ENCODE data around the gene CLECL1. TPM values are rescaled to one million over a fixed set of nuclear protein-coding genes. Genes with fewer than 3 reads are reported as not detected.

CLECL1 gene
- total RNA-seq = not detected

DNA sequence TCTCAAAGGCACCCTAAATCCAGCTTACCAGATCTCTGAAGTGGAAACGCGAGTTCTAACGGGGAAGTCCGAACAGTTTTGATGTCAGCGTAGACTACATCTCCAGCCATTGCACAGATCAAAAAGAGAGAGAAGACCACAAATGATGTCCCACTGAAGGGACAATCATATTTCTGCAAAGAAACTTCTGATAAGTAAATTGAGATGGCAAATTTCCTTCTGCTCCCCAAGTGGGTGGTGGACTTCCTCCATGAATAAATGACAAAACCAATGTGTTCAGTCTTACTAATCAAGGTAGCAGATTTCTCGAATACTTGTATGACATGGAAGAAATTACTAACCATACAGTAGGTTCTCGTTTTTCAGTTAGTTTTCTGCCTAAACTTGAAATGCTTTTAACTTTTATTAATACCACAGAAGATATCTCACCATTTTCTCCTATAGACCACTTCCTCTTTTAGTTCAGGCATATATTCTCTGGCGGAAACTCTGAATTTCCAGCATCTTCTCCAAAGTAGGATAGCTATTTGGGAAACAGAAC lies at the start of gene CLECL1:
CLECL1 (minus strand) TSS at position 177 of the 541 bp plus-strand sequence.
- Histone ChIP-seq H3K9me3 (no peaks in the 10 kb centered on the region), H3K4me3 (no peak within 1 kb of the TSS), H3K36me3 (no peaks in the 10 kb centered on the region), H3K27ac (no peak within 1 kb of the TSS), H3K27me3 (no peaks in the 10 kb centered on the region), H3K4me1 (no peaks in the 10 kb centered on the region)
- no peak for DNase-seq (ENCODE audit: low spot score in 2 of 2)
- TF ChIP-seq, protein P1, sequence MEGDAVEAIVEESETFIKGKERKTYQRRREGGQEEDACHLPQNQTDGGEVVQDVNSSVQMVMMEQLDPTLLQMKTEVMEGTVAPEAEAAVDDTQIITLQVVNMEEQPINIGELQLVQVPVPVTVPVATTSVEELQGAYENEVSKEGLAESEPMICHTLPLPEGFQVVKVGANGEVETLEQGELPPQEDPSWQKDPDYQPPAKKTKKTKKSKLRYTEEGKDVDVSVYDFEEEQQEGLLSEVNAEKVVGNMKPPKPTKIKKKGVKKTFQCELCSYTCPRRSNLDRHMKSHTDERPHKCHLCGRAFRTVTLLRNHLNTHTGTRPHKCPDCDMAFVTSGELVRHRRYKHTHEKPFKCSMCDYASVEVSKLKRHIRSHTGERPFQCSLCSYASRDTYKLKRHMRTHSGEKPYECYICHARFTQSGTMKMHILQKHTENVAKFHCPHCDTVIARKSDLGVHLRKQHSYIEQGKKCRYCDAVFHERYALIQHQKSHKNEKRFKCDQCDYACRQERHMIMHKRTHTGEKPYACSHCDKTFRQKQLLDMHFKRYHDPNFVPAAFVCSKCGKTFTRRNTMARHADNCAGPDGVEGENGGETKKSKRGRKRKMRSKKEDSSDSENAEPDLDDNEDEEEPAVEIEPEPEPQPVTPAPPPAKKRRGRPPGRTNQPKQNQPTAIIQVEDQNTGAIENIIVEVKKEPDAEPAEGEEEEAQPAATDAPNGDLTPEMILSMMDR (IDR thresholded peaks at IDR 0.05) = no peak
- intact Hi-C loops (cut with DNase I) = no loop called here

DNA sequence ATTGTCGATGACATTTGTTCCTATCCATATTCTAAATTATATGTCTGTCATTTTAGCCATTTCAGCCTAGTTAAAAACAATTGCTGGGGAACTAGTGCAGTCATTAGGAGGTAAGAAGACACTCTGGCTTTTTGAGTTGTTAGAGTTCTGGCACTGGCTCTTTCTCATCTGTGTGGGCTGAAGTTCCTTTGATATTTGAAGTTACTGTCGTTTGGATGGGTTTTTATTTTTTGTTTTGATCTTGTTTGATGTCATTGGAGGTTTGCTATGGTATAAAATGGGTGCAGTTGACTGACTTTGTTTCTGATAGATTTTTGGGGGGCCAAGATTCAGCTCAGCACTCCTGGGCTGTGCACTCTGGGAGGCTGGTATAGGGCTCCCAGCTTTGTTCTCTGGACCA lies 48.5 kb upstream of the CLECL1 start:
- Histone ChIP-seq H3K27me3 (no peaks in the 10 kb centered on the region), H3K9me3 (no peaks in the 10 kb centered on the region), H3K4me1 (no peaks in the 10 kb centered on the region), H3K27ac (no peak overlapping the region), H3K4me3 (no peak overlapping the region), H3K36me3 (no peaks in the 10 kb centered on the region)
- TF ChIP-seq, protein P1 (IDR thresholded peaks at IDR 0.05) = no peak
- DNase-seq (ENCODE audit: low spot score in 2 of 2) = no peak
- intact Hi-C loops (cut with DNase I) = no loop called here

DNA sequence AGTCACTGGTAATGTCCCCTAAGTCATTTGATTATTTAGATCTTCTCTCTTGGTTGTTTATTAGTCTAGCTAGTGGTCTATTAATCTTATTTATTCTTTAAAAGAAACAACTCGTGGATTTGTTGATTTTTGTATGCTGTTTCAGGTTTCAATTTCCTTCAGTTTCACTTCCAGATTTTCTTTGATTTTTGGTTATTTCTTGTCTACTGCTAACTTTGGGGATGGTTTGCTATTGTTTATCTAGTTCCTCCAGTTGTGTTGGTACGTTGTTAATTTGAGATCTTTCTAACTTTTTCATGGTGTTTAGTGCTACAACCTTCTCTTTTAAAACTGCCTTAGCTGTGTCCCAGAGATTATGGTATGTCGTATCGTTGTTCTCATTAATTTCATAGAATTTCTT lies 46.3 kb upstream of the CLECL1 start:
- H3K4me1 ChIP-seq = no peaks in the 10 kb centered on the region
- TF ChIP-seq, protein P1 (IDR thresholded peaks at IDR 0.05) = no peak
- intact Hi-C loops (cut with DNase I) = no loop called here
- H3K36me3 ChIP-seq = no peaks in the 10 kb centered on the region
- no peak overlapping the region for H3K4me3 ChIP-seq
- no peaks in the 10 kb centered on the region for H3K27me3 ChIP-seq
- no peaks in the 10 kb centered on the region for H3K9me3 ChIP-seq
- no peak overlapping the region for H3K27ac ChIP-seq
- no peak for DNase-seq (ENCODE audit: low spot score in 2 of 2)

DNA sequence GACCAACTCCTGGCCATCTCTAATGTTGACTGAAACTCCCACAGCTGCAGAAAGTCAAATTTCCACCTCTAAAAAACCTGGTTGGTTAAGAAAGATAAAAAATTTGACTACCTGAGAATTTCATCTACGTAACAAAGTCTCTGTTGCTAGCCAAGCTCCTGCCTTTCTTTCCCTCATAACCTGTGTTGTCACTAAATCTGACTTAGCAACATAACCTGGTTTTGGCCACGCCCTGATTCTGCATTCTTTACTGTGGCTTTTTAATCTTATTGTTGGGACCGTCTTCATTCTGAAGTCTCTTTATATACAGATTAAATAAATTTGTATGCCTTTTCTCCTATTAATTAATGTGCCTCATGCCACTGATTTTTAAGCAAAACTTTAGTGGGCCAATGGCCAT lies 43.9 kb upstream of the CLECL1 start:
- no peak for DNase-seq (ENCODE audit: low spot score in 2 of 2)
- Histone ChIP-seq H3K27ac (no peak overlapping the region), H3K4me1 (no peaks in the 10 kb centered on the region), H3K27me3 (no peaks in the 10 kb centered on the region), H3K36me3 (no peaks in the 10 kb centered on the region), H3K9me3 (no peaks in the 10 kb centered on the region), H3K4me3 (no peak overlapping the region)
- TF ChIP-seq, protein P1 (IDR thresholded peaks at IDR 0.05) = no peak
- intact Hi-C loops (cut with DNase I) = no loop called here

DNA sequence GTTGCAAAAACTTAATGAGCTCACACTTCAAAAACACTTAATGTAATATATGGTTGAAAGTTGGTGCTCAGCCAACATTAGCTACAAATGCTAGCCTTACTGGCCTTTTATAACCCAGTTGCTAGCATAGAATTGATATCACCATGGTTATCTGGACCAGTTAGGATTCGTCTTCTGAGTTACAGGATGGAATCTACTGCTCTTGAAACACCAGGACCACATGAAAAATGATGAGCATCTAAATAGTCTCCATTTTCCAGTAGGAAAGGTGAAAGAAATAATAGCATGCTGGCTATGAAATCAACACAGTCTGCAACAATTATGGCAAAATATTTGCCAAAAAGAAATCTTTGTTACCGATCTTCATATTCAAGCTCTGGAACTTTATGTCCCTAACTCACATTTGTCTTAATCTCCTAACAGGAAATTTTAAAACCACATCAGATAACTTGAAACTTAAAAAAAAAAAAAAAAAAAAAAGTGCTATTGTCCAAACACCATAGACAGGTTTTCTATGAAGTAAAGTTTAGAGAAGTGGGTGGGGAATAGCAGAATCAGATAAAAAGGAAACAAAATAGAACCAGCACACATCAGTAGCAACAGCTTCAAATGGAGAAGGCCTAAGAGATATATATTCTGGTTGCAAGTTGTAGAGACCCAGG lies 40.5 kb upstream of the CLECL1 start:
- Histone ChIP-seq H3K27ac (no peak overlapping the region), H3K4me3 (no peak overlapping the region), H3K4me1 (no peaks in the 10 kb centered on the region), H3K36me3 (no peaks in the 10 kb centered on the region), H3K9me3 (no peaks in the 10 kb centered on the region), H3K27me3 (no peaks in the 10 kb centered on the region)
- no peak for DNase-seq (ENCODE audit: low spot score in 2 of 2)
- intact Hi-C loops (cut with DNase I) = no loop called here
- TF ChIP-seq, protein P1 (IDR thresholded peaks at IDR 0.05) = no peak

Measured in ascending aorta (tissue), 2 donors.